GDM1 (cell line): ENCODE measurements around the gene RDH13.

ENCODE experiments used
- DNase-seq: peaks from one replicate; lab custom pipeline; 2025; lab: John Stamatoyannopoulos, UW

Gene RDH13

GRCh38 chr19:55091955-55092354 lies 29.0 kb upstream of the RDH13 start:
- no peak for DNase-seq

DNA sequence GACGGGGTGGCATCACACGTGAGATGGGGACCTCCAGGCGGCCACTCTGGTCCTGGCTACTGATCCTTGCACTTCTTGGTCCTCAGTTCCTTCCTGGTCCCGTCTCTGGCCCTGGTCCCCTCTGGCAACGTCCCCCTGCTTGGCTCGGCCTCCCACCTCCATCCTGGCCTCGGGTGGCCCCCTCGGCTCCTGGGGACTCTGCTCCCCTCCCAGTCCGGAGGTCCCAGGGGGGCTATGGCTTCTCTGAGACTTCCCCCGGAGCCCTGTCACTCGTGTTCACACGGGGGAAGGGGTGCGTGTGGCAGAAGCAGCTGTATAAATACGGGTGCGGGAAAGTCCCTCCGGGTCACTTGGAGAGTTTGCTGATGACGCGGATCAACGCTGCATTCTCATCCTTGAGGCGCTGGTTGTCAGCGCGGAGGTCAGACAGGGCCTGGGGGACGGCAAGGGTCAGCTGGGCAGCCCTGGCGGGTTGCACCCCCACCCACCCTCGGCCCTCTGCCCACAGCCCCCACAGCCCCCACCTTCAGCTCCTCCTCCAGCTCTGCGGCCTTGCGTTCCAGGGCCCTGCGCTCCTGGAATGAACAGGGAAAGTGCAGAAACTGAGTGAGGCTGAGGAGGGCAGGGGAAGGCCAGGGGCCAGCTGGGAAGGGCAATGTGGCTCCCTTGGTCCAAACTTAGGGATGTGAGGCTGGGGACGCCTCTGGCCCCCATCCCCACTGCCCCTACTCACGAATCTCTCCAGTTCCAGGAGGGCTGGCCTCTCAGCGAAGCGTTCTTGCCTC lies 28.4 kb upstream of the RDH13 start:
- DNase-seq, result no peak

DNA sequence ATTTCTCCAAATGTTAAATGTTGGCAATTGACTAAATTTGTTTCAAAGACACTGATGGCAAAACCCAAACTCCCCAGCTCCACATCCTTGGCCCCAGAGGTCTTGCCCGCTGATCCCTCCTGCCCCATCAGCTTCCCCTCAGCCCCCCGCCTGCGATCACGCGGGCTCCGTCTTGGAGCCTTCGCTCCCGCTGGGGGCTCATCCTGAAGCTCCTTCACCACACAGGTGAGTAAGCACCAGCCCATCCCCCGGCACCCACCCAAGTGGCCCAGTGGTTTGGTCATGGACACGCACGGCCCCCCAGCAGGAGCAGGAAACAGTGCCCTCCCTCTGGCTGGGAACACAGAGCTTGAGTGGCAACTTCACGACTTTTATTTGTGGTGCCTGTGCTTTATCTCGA lies 27.6 kb upstream of the RDH13 start:
- DNase-seq, result no peak

GRCh38 chr19:55089342-55089944 lies 26.5 kb upstream of the RDH13 start:
- no peak for DNase-seq

DNA sequence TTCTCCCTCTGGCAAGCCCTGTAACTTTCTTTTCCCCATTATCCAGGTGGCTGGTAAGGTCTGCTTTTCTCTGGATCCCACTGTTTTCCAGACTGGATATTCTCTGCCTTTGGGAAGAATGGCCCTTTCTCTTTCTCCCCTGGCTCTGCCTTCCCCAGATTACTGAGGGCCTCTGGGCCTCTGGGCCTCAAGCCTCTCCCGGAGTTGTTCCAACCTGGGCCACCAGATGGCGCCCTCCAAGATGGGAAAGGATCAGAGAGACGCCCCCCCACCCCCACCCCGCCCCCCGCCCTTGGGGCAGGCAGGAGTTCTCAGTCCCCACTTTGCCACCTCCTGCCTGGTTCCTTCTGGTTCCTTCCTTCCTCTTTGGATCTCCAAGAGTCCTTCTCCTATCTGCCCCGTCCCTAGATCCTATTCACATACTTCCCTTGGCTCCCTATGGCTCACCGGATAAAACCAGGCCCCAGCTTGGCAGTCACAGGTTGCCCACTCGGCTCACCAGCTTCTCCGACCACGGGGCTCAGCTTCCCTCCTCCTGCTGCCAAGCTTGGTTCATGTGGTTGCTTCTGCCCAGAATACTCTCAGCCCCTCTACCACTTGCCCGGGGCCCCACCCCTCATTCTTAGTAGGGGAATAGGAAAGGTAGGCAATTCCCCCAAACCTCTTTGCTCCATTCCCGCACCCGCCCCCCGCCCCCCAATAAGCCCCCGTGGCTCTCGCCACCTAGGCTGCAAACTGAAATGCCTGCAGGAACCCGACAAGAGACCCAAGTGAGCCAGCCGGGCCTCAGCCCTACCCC lies 25.8 kb upstream of the RDH13 start:
- peak; percentile 24 for DNase-seq

DNA sequence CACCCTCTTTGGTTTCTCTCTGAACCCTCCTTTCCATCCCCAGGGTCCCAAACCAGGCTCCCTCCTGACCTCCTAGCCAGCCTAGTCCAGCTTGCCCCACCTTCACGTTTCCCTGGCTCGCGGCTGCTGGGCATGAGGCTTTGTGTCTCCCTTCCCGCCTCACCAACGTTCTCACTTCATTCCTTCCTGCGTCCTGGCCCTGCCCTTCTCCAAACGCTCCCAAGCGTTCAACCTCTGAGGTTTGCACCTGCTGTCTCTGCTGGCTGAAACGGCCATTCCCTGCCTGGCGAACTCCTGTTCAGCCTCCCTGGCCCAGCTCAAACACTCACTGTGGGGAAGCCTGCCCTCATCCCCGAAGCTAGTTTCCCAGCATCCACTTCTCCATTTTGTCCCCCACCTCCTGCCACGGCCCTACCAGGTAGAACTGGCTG lies 25.1 kb upstream of the RDH13 start:
- DNase-seq, result no peak

- DNase-seq, result no peak
Observed at GRCh38 chr19:55087542-55087901, 24.6 kb upstream of the RDH13 start.

GRCh38 chr19:55086730-55087541 lies 24.0 kb upstream of the RDH13 start:
- no peak for DNase-seq

DNA sequence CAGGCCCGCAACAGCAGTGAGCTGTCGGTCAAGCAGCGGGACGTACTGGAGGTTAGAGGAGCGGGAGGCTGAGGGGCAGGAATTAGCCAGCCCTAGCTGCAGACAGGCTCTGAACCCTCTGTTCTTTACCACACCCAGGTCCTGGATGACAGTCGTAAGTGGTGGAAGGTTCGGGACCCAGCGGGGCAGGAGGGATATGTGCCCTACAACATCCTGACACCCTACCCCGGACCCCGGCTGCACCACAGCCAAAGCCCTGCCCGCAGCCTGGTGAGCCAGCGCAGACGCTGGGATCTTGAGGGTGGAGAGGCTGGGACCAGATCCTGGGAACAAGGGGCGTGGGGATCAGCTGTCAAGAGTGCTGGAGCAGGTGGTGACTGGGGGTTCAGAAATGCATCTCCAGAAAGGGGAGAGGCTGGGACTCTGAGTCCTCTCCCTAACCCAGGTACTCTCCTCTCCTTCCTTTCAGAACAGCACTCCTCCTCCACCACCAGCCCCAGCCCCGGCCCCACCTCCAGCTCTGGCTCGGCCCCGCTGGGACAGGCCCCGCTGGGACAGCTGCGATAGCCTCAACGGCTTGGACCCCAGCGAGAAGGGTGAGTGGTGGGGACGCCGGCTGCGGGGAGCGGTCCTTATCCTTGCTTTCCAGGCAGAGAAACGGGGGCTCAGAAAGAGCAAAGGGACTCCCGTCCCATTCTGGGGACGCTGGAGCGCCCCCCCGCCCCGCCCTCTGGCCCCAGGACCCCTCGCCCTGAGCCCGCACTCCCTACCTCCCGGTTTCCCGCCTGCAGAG lies 23.2 kb upstream of the RDH13 start:
- no peak for DNase-seq

DNA sequence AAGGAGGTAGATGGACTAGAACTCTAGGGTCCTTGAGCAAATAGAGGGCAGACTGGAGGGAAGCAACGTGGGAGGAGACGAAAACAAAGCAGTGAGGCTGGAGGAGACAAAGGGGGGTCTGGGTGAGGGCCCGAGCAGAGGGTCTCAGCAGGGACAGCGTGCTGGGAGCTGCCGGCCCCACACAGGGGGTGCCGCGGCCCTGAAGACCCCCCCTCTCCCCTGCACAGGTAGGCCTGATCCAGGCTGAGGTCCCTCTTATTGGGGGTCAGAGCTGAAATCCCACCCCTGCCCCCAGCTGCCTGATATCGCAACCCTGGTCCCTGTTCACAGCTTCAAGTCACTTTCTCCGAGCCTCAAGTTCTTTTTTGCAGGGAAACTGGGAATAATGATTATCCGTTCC lies 21.5 kb upstream of the RDH13 start:
- DNase-seq, result no peak

- no peak for DNase-seq
Observed at GRCh38 chr19:55083004-55083850, 20.3 kb upstream of the RDH13 start.

DNA sequence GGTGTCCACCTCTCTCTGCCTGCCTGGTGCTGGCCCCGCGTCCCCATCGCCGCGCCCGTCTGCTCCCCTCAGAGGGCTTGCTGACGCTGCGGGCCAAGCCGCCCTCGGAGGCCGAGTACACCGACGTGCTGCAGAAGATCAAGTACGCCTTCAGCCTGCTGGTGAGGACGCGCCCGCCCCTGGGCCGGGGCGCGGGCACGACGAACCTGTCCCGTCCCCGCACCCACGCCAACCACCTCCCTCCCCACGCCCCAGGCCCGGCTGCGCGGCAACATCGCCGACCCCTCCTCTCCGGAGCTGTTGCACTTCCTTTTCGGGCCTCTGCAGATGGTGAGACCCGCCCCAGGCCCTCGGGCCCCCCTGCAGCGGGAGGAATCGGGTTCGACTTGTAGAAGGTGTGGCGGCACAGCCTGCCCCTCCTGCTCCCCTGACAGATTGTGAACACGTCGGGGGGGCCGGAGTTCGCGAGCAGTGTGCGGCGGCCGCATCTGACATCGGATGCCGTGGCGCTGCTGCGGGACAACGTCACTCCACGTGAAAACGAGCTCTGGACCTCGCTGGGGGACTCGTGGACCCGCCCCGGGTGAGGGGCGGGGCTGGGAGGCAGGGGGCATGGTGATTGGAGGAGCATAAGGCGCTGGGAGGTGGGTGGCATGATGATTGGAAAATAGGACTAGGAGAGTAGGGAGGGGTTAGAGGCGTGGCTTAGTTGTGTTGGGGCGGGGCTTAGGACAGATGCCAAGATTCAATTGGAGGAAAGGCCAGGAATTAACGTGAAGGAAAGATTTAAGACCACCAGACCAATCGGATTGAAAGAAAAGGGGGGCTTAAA lies 19.3 kb upstream of the RDH13 start:
- peak; percentile 94 for DNase-seq

- DNase-seq, result no peak
Observed at GRCh38 chr19:55081770-55082019, 18.7 kb upstream of the RDH13 start.

- peak; percentile 90 for DNase-seq
Observed at GRCh38 chr19:55080968-55081769, 18.2 kb upstream of the RDH13 start.

GRCh38 chr19:55080121-55080967 lies 17.4 kb upstream of the RDH13 start:
- no peak for DNase-seq

DNA sequence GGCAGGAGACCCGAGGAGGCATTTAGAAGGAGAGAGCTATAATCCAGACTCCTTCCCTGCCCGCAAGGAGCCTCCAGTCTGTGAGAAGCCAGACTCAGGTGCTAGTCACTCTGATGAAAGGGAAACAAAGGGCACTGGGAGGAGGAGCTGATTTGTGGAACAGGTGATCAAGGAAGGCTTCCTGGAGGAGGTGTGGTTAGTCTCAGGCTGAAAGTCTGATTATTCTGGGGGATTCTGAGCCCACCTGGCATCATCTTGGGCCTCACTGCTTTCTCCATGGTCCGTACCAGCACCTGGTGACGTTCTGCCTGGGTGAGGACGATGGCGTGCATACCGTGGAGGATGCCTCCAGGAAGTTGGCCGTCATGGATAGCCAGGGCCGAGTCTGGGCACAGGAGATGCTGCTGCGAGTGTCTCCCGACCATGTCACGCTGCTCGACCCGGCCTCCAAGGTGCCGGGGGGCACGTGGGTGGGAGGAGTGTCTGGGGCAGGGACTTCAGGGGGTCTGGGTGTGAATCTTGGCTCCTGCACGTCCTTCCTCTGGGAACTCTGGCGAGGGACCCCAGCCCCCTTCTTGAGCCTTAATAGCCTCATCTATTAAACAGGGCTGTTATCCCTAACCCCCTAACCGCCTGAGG lies 16.6 kb upstream of the RDH13 start:
- DNase-seq, result no peak

DNA sequence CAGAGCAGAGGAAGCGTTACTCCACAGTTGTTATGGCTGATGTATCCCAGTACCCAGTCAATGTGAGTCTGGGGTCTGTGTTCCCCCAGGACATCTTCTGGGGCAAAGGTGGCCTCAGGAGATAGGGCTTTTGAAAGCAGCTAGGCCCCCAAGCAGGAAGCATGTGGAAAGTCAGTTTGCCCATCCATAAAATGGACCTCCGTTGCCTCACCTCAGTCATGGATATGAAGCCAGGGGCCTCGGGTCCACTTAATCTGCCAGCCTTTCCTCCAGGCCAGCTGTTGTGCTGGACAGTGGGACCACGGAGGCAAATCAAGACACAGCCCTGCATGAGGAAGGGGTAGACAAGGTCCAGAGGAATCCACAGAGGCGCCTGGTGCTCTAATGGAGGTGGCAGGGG lies 16.0 kb upstream of the RDH13 start:
- no peak for DNase-seq

GRCh38 chr19:55077106-55077505 lies 14.2 kb upstream of the RDH13 start:
- DNase-seq, result no peak
